WTC11 (cell line): Measurements from ENCODE around the gene FRMD4A.
"Not testable (repeated sequence)": the region's sequence is repeated elsewhere in the genome, so short reads cannot be mapped to it uniquely, and the experiment has no call there.

Experiments
- AFF4 ChIP-seq: sonication (generic); formaldehyde crosslinking; IDR thresholded peaks from 2 replicates; pipeline ENCODE4 v1.8.1; 2023; ENCODE audit warnings: mild to moderate bottlenecking, missing genetic modification reagents, borderline replicate concordance
- CBFB ChIP-seq: sonication (generic); formaldehyde crosslinking; IDR thresholded peaks from 2 replicates; pipeline ENCODE4 v1.8.1; 2022; ENCODE audit warnings: mild to moderate bottlenecking, low read depth, missing genetic modification reagents
- CTCF ChIP-seq: fragments of 200-600 bp; IDR thresholded peaks from 2 replicates; pipeline ENCODE4 v1.8.0; 2022; ENCODE audit warnings: antibody characterized with exemption
- ESRRA ChIP-seq: sonication (generic); formaldehyde crosslinking; IDR thresholded peaks from 2 replicates; pipeline ENCODE4 v1.8.1; 2022; ENCODE audit warnings: mild to moderate bottlenecking, missing genetic modification reagents, borderline replicate concordance
- FOXK1 ChIP-seq: sonication (generic); formaldehyde crosslinking; IDR thresholded peaks from 2 replicates; pipeline ENCODE4 v1.8.0; 2022; ENCODE audit warnings: mild to moderate bottlenecking, moderate library complexity, missing genetic modification reagents
- FOXP1 ChIP-seq: sonication (generic); formaldehyde crosslinking; IDR thresholded peaks from 2 replicates; pipeline ENCODE4 v1.8.0; 2022; ENCODE audit warnings: missing genetic modification reagents, mild to moderate bottlenecking, moderate library complexity, borderline replicate concordance
- MAX ChIP-seq: sonication (generic); formaldehyde crosslinking; IDR thresholded peaks from 2 replicates; pipeline ENCODE4 v1.8.0; 2022; ENCODE audit warnings: mild to moderate bottlenecking, missing genetic modification reagents
- MLX ChIP-seq: sonication (generic); formaldehyde crosslinking; IDR thresholded peaks from 2 replicates; pipeline ENCODE4 v1.8.1; 2023; ENCODE audit warnings: mild to moderate bottlenecking, missing genetic modification reagents, moderate library complexity
- NR3C1 ChIP-seq: sonication (generic); formaldehyde crosslinking; conservative IDR thresholded peaks from 2 replicates; pipeline ENCODE4 v1.8.1; 2023; ENCODE audit warnings: low read depth, mild to moderate bottlenecking, missing genetic modification reagents
- USF2 ChIP-seq: sonication (generic); formaldehyde crosslinking; IDR thresholded peaks from 2 replicates; pipeline ENCODE4 v1.8.1; 2023; ENCODE audit warnings: mild to moderate bottlenecking, missing genetic modification reagents, moderate library complexity

- TF ChIP-seq CTCF; AFF4 (CRISPR knock-in tag); NR3C1 (CRISPR knock-in tag); FOXK1 (CRISPR knock-in tag); ESRRA (CRISPR knock-in tag); CBFB (CRISPR knock-in tag); MAX (CRISPR knock-in tag); USF2 (CRISPR knock-in tag); MLX; FOXP1: not testable (repeated sequence)
These were observed 502.4 kb downstream of the FRMD4A start for GRCh38 chr10:13828284-13828683.
